K562 (cell line): ENCODE measurements around the gene SLC6A9. TPM values are rescaled to one million over a fixed set of nuclear protein-coding genes. Genes with fewer than 3 reads are reported as not detected.

Experiments used
- ATAC-seq: fragments of 200-7000 bp; cut with Tn5 transposase; 3 replicates; pipeline ENCODE4 v1.9.1; 2020; ENCODE audit warnings: moderate library complexity
- BruUV-seq: library from RNA; stranded (reverse); fragments of 400-500 nt; replicated peaks from 2 replicates; lab custom pipeline; 2021; lab: Mats Ljungman, UMichigan
- CTCF ChIA-PET: fragments of 300-600 bp; formaldehyde crosslinking; extraction: SDS; loops from one replicate; lab custom pipeline; 2021; ENCODE audit warnings: low intra/inter-chr PET ratio; lab: Yijun Ruan, JAX
- POLR2A ChIA-PET: fragments of 300-600, 350-650 bp; sonication (Branson Sonifier 250); formaldehyde crosslinking; extraction: SDS; loops from one replicate; lab custom pipeline; 2021; ENCODE audit warnings: antibody characterized with exemption, inconsistent platforms; lab: Yijun Ruan, JAX
- DNase-seq, 4 experiments: peaks; one replicate each; pipeline versions ENCODE4 v3.0.0 to v3.0.0-alpha.2; 2011 to 2018; ENCODE audit warnings: low spot score in 3 of 4, mixed read lengths in 3 of 4; ENCODE audit errors: extremely low read depth in 1 of 4
- FAIRE-seq: peaks from 2 replicates; lab custom pipeline; 2011; peaks lifted over from hg19 to GRCh38; lab: Jason Lieb, UNC
- H2AFZ ChIP-seq: 2 replicates; pipeline ENCODE4 v1.6.0; 2011; ENCODE audit warnings: low read depth, low read length, control low read depth, inconsistent platforms
- H3K27ac ChIP-seq: fragments of 200-600 bp; 3 replicates; pipeline ENCODE4 v1.8.0; 2011; ENCODE audit warnings: low read depth, mild to moderate bottlenecking, control low read depth, inconsistent platforms, low read length, moderate library complexity, mixed read lengths; ENCODE audit errors: extremely low read depth
- H3K27me3 ChIP-seq, 2 experiments: fragments of 300-600 bp in 1 of 2; 2 replicates in 1 of 2; 3 replicates in 1 of 2; pipeline versions ENCODE4 v1.6.0 to v1.8.0; 2011; ENCODE audit warnings: inconsistent platforms in 2 of 2, low read length in 2 of 2, mild to moderate bottlenecking in 1 of 2, mixed read lengths in 1 of 2, moderate library complexity in 1 of 2; ENCODE audit not compliant: control insufficient read depth in 2 of 2, insufficient read depth in 2 of 2
- H3K36me3 ChIP-seq: fragments of 300-600 bp; 3 replicates; pipeline ENCODE4 v1.8.0; 2011; ENCODE audit warnings: mild to moderate bottlenecking, low read length, inconsistent platforms; ENCODE audit not compliant: control insufficient read depth, insufficient read depth
- H3K4me1 ChIP-seq, 2 experiments: fragments of 200-600 bp in 1 of 2; replicated peaks in 1 of 2; 2 replicates in 1 of 2; 3 replicates in 1 of 2; pipeline versions ENCODE4 v1.5.1 to v1.8.0; 2011; ENCODE audit warnings: inconsistent platforms in 2 of 2, low read length in 2 of 2, mild to moderate bottlenecking in 1 of 2, mixed read lengths in 1 of 2, moderate library complexity in 1 of 2; ENCODE audit not compliant: control insufficient read depth in 2 of 2, insufficient read depth in 2 of 2
- H3K4me2 ChIP-seq: 2 replicates; pipeline ENCODE4 v1.6.1; 2011; ENCODE audit warnings: low read length, control low read depth, inconsistent platforms, mixed read lengths; ENCODE audit not compliant: insufficient read depth
- H3K4me3 ChIP-seq: fragments of 200-600 bp; sonication (generic), shearing (Covaris generic); 2 replicates; pipeline ENCODE4 v1.5.1; 2016; ENCODE audit warnings: control low read depth, inconsistent platforms
- H3K79me2 ChIP-seq: fragments of 200-600 bp; 3 replicates; pipeline ENCODE4 v1.8.0; 2011; ENCODE audit warnings: low read length, inconsistent platforms; ENCODE audit not compliant: control insufficient read depth, insufficient read depth
- H3K9ac ChIP-seq, 2 experiments: 2 replicates each; pipeline versions ENCODE4 v1.6.0 to v1.6.1; 2011; ENCODE audit warnings: low read depth in 2 of 2, low read length in 2 of 2, control low read depth in 1 of 2, inconsistent platforms in 1 of 2, mild to moderate bottlenecking in 1 of 2, mixed read lengths in 1 of 2; ENCODE audit not compliant: insufficient read depth in 1 of 2
- H3K9me1 ChIP-seq: one replicate; pipeline ENCODE4 v1.6.0; 2011; ENCODE audit warnings: inconsistent platforms, mild to moderate bottlenecking, low read length, moderate library complexity; ENCODE audit not compliant: control insufficient read depth, insufficient read depth
- H3K9me3 ChIP-seq: replicated peaks from 2 replicates; pipeline ENCODE4 v1.5.1; 2011; ENCODE audit warnings: low read depth, low read length, inconsistent platforms; ENCODE audit not compliant: control insufficient read depth, insufficient read depth
- H4K20me1 ChIP-seq: replicated peaks from 2 replicates; pipeline ENCODE4 v1.6.1; 2011; ENCODE audit warnings: low read length, inconsistent platforms, mixed read lengths; ENCODE audit not compliant: control insufficient read depth, insufficient read depth
- CBFB ChIP-seq: sonication (generic); formaldehyde crosslinking; IDR thresholded peaks from 2 replicates; pipeline ENCODE4 v1.4.0; 2020; ENCODE audit warnings: mild to moderate bottlenecking, missing genetic modification reagents
- CREM ChIP-seq: IDR thresholded peaks from 2 replicates; pipeline ENCODE4 v1.6.1; 2014; ENCODE audit warnings: antibody characterized with exemption, low read depth
- ETV5 ChIP-seq: sonication (generic); formaldehyde crosslinking; IDR thresholded peaks from 2 replicates; pipeline ENCODE4 v1.4.0; 2020; ENCODE audit warnings: low read depth, mild to moderate bottlenecking, missing genetic modification reagents
- KDM2B ChIP-seq: fragments of 250-450 bp; sonication (Bioruptor Pico); IDR thresholded peaks from 2 replicates; pipeline ENCODE4 v1.8.0; 2021; ENCODE audit warnings: mild to moderate bottlenecking, moderate library complexity
- SIN3A ChIP-seq, 2 experiments: fragments of 150-350 bp in 1 of 2; IDR thresholded peaks; 2 replicates each; pipeline ENCODE4 v1.6.1; 2011 to 2016; ENCODE audit warnings: borderline replicate concordance in 2 of 2, low read depth in 2 of 2, low read length in 2 of 2, mild to moderate bottlenecking in 2 of 2, moderate library complexity in 2 of 2; ENCODE audit not compliant: control insufficient read depth in 1 of 2
- SMARCA4 ChIP-seq: fragments of 450-650 bp; IDR thresholded peaks from 2 replicates; pipeline ENCODE4 v1.6.1; 2016
- UBTF ChIP-seq, 2 experiments: IDR thresholded peaks; 2 replicates each; pipeline ENCODE4 v1.6.1; 2012; ENCODE audit warnings: improper control_type of control experiment in 2 of 2, low read depth in 2 of 2, low read length in 2 of 2, borderline replicate concordance in 1 of 2
- ZBTB12 ChIP-seq: fragments of 250-450 bp; sonication (Bioruptor Pico); IDR thresholded peaks from 2 replicates; pipeline ENCODE4 v1.4.0; 2020
- ZFPM2 ChIP-seq: fragments of 250-450 bp; sonication (Bioruptor Pico); IDR thresholded peaks from 2 replicates; pipeline ENCODE4 v1.5.1; 2022; ENCODE audit warnings: mild to moderate bottlenecking
- ZNF449 ChIP-seq: fragments of 250-450 bp; sonication (Bioruptor Pico); IDR thresholded peaks from 2 replicates; pipeline ENCODE4 v1.8.0; 2022; ENCODE audit warnings: moderate library complexity, mild to moderate bottlenecking, inconsistent platforms
- WGBS: fragments of 100-300 bp; shearing (Covaris generic); methylation state at CpG from one replicate; pipeline ENCODE4 v1.1.6; 2016; ENCODE audit warnings: low coverage, mixed read lengths; ENCODE audit not compliant: insufficient coverage; ENCODE audit errors: missing lambda C conversion rate; 5-methylcytosine and 5-hydroxymethylcytosine counted together
- in situ Hi-C: fragments of 300-500 bp; cut with MboI; formaldehyde crosslinking; loops from 4 replicates; pipeline ENCODE4 v1.15.0; 2018; ENCODE audit warnings: inconsistent platforms, mixed read lengths
- intact Hi-C: fragments of 100-400 bp; cut with micrococcal nuclease; formaldehyde crosslinking; loops from 2 replicates; pipeline ENCODE4 v1.14.2; 2022
- polyA plus RNA-seq, 8 experiments: library from polyadenylated mRNA; depleted of rRNA in 4 of 8; stranded (reverse) in 5 of 8; unstranded in 3 of 8; fragments of >200 nt; fragmentation: Nextera tagmentation in 2 of 8; fragmentation: Illumina TruSeq in 1 of 8; extraction: Ambion mirVana in 2 of 8; extraction: Trizol in 1 of 8; gene quantifications; 2 replicates each; pipeline versions ENCODE4 v1.2.1 to v1.2.3, GENCODE V29; 2011 to 2014; ENCODE audit warnings: inconsistent platforms in 1 of 8, missing spikeins in 1 of 8
- total RNA-seq, 7 experiments: library from RNA; depleted of rRNA in 6 of 7; stranded (reverse); fragments of >200 nt in 6 of 7; fragmentation: Illumina TruSeq in 2 of 7; extraction: Trizol in 2 of 7; gene quantifications; 2 replicates each; pipeline versions ENCODE4 v1.2.1 to v1.2.3, GENCODE V29; 2011 to 2021; ENCODE audit warnings: low replicate concordance in 1 of 7

The SLC6A9 gene
- total and polyA plus RNA-seq, 9 of the 15 experiments (the other 6 are each of a cell fraction or from before 2014, with no cell fraction given), result 0.17 to 18.7 (median 2.9) TPM

GRCh38 chr1:43951021-43951985 is 80.0 kb downstream of the SLC6A9 start:
- Histone ChIP-seq H3K9me3 (no peaks in the 10 kb centered on the region), H3K36me3 (peaks cover 22% of the 10 kb centered on the region), H3K4me2 (no peak overlapping the region), H2AFZ (no peak overlapping the region), H3K79me2 (peaks cover 30% of the 10 kb centered on the region), H3K27ac (no peak overlapping the region), H4K20me1 (0 out of 2 replicates have a peak, but pooled peaks cover 7% of the 10 kb centered on the region)
- in situ Hi-C loops, result no loop called here
- CTCF ChIA-PET, result no interaction called here
- DNase-seq (no peak), ATAC-seq (no peak)
- TF ChIP-seq CREM (no peak), CBFB (CRISPR knock-in tag) (no peak), ZBTB12 (no peak), SIN3A (IDR thresholded peaks at IDR 0.05; ENCODE audit: borderline replicate concordance in 2 of 2, control insufficient read depth in 1 of 2, low read depth in 2 of 2, low read length in 2 of 2) (no peak), SMARCA4 (no peak), KDM2B (CRISPR knock-in tag) (no peak), ETV5 (CRISPR knock-in tag) (no peak), ZFPM2 (CRISPR knock-in tag) (no peak), ZNF449 (CRISPR knock-in tag) (no peak), UBTF (IDR thresholded peaks at IDR 0.05; ENCODE audit: borderline replicate concordance in 1 of 2, low read depth in 2 of 2, low read length in 2 of 2) (no peak)
- TF ChIP-seq, all 486 proteins: peak for 0
- BruUV-seq, result no TSS peak
- Histone ChIP-seq H3K9ac (no peak overlapping the region), H3K9me1 (no peaks in the 10 kb centered on the region), H3K4me3 (no peak overlapping the region), H3K27me3 (no peaks in the 10 kb centered on the region), H3K4me1 (peaks cover 16 to 35% of the 10 kb centered on the region in 2 experiments; a peak in 4 of 5 replicates)
- POLR2A ChIA-PET, result interaction anchor here (0.6 to 1.7 kb wide), 3 partner anchors 8 to 85 kb away, joined by 3 to 6 read pairs (median 6); no protein-coding TSS in a partner anchor
- intact Hi-C loops, result no loop called here
- peak; percentile 26 for FAIRE-seq
- WGBS, result 81% methylated on average over 4 of the region's 4 CpGs
